GM18508 (cell line): ENCODE data around the gene COX17.

ENCODE experiments used
- ATAC-seq: cut with Tn5 transposase; IDR thresholded peaks from one replicate; pipeline ENCODE4 v1.9.1; 2021; ENCODE audit warnings: moderate number of reproducible peaks; ENCODE audit not compliant: insufficient read depth, unreplicated experiment

COX17 gene

GRCh38 chr3:119675188-119675874, 1.9 kb downstream of the COX17 start:
- no peak for ATAC-seq

DNA sequence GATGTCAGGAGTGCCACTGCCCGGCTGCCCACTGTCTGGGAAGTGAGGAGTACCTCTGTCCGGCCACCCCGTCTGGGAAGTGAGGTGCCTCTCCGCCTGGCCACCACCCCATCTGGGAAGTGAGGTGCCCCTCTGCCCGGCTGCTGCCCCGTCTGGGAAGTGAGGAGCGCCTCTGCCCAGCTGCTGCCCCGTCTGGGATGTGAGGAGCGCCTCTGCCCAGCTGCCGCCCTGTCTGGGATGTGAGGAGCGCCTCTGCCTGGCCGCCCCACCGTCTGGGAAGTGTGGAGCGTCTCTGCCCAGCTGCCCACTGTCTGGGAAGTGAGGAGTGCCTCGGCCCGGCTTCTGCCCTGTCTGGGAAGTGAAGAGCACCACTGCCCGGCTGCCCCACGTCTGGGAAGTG, 3.3 kb downstream of the COX17 start:
- no peak for ATAC-seq

DNA sequence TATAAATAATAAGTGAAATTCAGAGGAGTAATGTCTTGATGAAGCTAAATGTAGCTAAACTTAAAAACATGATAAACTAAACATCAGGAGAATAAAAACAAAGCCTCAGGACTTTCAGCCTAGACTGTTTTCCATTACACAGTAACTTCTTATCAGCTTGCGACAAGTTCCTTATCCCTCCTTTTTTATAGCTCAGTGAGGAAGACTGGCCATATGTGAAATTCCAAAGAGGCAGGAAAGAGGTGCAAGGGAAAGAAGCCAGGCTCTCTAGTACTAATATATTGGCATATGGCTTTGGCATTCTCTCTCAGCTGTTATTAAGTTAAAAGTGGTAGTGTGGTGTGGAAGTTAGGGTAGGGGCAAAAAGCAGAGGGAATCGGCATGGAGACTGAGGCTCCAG, 4.4 kb downstream of the COX17 start:
- no peak for ATAC-seq

GRCh38 chr3:119669906-119670570, 7.2 kb downstream of the COX17 start:
- ATAC-seq, result no peak

DNA sequence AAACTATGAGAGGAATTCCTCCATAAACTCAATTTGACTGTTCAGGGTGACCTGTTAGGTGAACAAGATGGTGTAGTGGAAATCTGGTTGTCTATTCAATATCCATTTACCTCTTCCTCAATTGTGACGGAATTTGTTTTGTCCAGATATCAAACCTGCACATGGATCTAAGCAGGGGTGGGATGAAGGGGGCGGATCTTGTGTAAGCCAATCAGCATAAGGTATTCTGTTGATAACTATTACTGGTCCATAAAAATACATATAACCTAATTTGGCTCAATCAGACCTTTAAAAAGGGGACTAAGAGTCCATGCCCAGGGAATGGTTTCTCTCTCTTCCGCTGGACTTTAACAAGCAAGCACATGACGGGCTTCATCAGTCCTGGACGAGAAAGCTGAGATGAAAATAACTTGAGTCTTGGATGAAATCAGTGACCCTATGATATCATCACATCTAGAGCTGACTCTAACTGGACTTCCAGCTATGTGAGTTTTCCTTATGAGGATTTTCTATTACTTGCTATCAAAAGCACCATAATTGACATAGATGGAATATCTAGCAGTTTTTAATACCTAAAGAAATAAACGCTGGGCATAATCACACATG, 11.1 kb downstream of the COX17 start:
- ATAC-seq, result no peak

DNA sequence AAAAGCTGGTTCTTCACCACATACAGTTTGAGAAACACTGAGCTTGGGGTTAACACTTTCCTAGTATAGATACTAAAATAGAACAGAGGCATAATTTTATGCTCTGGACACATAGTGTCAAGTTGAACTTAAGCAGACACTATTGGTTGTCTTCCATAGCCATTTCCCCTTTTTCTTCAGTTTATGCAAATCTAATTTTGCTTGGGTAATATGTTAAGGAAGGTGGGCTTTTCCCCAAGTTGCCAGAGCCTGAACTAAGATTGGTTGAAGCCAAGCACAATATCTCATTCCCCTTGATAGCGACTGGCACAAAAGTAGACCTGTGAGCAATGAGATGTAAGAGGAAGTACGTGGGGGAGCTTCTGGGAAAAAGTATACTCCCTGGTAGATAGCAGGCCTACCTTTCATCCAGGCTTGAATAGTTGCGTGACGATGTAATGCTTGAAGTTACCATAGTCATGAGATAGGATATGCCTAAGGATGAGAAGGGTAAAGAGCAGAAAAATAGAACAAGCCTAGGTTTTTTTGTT, 12.3 kb downstream of the COX17 start:
- ATAC-seq, result no peak

- ATAC-seq, result no peak
Observed at GRCh38 chr3:119664370-119664769, 12.8 kb downstream of the COX17 start.

DNA sequence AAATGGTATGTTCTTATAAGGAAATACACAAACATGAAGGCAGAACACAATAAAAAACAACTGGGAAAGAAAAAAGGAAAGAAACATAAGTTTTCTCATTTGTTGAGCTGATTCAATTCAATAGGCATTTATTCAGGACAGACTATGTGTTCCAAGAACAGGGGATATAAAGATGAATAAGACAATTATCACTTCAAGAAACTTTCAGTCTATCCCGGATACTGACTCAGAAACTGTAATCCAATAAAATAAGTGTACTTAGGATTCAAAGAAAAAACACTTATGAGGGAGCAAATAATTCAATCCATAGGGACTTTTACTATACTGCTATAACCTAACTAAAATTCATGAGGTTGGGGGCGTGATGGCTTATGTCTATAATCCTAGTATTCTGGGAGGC, 13.3 kb downstream of the COX17 start:
- no peak for ATAC-seq

GRCh38 chr3:119662604-119663373, 14.4 kb downstream of the COX17 start:
- ATAC-seq, result no peak

DNA sequence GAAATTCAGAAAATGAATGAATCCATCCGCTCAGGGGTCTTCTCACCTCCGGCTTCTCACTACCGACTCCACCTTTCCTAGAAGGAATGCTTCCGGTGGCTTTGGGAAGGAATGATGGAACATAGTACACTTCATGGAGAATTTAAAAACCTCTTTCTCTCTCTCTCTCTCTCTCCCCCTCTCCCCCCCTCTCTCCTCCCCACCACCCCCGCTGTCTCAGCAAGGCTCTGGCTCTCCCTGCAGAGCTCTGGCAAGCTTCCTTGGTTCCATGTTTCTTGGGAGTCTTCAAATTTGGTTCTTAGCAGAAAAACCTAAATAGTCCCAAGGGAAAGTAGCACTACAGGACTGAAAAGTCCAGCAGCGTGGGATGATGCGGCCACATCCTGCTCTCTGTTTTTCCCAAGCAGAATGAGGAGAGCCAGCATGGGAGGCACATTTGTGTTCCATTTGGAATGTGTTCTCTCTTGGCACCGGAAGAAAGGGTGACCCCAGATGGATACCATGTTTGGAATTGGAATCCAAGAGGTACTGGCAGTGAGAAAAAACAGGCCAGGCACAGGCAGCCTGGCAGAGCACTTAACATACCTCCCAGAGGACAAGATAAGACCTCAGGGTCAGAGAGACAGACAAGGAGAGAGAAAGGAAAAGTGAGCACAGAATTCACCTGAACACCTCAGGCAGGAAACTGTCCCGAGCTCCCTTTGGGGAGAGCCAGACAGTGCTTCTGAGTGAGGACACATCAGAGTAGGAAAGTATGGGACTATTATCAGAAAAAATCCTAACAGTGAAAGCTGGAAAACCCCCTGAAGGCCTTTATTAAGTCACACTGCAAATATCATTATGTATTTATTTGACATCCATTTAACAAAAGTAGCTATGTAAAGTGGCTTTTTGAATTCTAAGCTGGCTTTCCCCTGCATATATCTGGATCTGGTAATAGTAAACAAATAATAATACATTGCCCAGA, 16.4 kb downstream of the COX17 start, which contains the start of gene POPDC2:
TSS of gene POPDC2 (minus strand) at position 116 of the 967 bp plus-strand sequence. CDS start 166 bp downstream, outside the sequence.
- ATAC-seq, result no peak

DNA sequence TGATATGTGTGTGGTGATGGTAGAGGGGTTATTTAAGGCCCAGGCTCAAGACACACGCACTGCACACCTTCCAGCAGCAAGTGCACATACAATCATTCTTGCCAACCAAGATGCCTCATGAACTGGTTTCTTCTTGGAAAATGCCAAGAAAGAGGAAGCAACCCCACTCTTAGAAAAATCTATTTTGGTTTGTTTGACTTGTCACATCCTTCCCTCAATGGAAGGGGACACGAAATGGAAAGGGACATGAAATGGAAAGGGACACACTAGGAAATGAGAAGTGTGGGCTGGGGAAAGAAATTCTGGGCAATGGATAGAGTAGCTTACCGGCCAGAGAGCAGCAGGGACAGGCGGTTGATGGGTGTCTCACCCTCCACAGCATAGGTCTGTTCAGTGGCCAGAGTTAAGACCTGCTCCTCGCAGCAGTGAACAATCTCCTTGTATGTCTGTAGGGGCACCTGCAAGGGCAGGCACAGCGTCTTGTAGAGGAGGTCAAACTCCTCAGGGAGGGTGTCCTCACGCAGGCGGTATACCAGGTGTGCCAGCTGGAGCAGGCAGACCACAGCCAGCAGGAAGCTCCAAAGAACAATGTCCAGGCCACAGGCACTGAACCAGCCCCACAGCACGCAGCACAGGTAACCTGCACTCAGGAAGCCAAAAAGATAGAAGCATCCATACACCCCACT, 17.5 kb downstream of the COX17 start:
- no peak for ATAC-seq

DNA sequence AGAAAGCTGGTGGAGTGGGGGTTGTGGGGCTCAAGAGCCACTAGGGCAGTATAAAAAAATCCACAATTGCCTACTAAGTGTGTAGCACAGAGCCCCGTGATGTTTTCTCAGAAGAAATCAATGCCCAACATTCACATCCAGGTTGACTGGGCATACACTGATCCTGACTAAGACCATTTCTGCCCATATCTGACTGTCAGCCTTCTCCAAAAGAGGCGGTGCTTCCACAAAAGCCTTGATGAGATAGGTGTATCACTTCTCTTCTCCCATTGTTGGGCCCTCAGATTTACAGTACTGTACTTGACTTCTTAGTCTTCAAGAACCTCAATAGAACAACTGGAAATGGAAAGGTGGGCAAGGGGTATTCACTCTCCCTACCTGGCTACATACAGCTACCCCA, 18.2 kb downstream of the COX17 start:
- no peak for ATAC-seq

DNA sequence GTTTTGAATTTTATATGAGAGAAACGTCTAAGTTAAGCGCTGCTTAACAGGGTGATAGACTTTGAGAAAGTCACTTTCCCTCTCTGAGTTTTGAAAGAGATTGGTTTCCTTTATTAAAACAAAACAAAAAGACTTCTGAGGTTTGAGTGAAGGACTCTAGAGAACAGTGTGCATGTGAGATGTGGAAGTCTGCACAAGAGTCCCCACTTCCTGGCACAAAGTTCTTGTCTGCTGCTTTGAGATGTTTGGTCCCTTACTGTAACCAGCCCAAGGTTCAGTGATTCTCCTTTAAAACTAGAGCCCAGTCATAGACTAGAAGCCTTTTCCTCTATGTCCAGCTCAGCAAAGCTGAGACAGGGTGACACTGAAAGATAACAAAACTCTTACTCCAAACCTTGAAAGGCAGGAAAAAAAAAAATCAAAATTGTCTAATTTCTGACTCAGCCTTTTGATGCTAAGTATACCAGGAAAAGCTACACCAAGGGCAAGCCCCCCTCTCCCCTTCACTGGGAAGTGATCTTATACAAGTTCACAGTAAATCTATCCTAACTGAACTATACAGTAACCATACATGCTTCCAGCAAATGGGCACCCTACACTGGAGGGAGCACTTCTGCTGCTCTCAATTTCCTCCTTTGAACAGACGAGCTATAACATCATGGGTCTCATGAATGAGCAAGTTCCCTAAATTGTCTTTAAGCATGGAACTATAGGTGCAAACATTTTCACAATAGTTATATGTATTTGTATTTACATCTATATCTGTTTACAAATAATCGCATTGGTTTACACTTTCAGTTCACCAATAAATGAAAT, 19.1 kb downstream of the COX17 start:
- no peak for ATAC-seq

- no peak for ATAC-seq
Observed at GRCh38 chr3:119653876-119654275, 23.3 kb downstream of the COX17 start.

DNA sequence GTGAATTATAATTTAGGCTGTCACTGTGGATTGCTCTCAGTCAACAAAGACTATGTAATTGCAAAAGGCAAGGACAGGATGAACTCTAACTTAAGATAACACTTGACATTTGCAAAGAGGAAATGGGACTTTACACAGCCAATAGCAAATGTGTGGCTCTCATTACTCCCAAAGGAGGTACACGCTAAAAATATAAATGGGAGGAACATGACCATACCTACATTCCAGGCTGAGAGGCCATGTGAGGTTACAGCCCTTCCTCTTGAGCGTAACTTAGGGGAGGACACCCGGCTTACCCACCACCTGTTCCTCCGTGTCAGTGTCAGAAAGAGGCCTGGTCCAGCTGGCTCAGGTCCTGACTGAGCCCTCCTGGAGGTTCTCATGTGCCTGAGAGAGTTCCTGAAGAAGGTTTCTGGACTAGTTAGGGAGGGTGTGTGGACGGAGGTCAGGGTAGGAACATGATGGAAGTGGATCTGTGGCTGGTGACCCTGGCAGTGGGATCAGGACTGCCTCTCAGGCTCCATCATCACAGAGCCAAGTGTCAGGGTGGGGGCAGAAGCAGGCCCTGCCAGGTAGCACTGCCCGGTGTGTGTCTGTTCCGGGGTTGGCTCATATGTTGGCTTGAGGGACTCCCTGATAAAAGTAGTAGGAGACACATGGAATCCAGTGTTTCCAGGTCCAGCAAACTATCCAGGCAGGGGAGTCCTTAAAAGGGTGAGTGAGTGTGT, 24.7 kb downstream of the COX17 start:
- ATAC-seq, result no peak

DNA sequence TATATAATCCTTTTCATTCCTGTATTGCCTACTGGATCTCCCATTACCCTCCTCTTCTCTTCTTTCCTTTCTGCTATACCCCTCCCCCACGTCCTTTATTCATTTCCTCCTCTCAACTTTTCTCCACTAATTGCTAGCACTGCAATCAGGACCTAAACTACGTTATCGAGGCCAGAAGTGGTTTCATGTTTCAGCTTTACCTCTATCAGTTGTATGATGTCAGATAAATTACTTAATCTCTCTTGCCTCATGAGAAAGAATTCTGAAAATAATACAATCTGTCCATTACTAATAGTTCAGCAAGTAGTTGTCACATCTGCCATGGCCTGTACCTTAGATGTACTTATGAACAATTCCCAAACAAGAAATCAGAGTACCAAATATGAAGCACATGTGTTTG, 27.4 kb downstream of the COX17 start:
- no peak for ATAC-seq

DNA sequence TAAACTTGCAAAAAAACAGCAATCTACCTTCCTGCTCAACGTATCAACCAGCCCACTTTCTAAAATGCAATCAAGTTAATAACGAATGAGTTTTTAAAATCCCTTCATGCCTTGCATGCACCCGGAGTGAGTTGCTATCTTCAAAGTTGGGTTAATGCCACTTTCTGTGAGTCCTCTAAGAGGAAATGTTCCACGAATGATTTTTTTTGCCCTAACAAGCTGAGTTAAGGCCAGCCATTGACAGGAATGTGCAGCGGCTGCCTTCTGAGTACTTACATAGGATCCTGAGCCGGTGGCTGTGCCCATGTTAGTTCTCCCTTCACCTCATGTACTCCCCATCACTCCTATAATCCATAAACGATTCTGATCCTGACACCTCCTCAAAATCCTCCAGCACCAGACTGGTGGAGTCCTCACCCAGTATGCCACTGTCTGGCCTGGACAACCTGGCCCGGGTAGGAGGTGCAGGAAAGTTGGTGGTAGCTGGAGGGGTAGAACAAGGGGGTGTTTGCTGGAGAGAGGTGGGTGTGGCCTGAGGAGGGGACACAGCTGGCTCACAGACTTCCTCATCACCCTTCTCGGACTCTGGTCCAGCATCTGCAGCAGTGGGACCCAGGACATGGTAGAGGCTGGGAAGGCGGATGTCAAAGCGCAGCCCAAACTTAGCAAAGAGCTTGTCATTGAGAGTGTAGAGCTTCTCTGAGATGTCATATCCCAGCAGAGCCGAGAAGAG, 29.2 kb downstream of the COX17 start:
- no peak for ATAC-seq
